ENCODE measurements around the gene B4GALNT3. TPM values are rescaled to one million over a fixed set of nuclear protein-coding genes. Genes with fewer than 3 reads are reported as not detected.

Gene B4GALNT3
- total RNA-seq, 1 experiment from 2014 or later: 23.3 TPM

DNA sequence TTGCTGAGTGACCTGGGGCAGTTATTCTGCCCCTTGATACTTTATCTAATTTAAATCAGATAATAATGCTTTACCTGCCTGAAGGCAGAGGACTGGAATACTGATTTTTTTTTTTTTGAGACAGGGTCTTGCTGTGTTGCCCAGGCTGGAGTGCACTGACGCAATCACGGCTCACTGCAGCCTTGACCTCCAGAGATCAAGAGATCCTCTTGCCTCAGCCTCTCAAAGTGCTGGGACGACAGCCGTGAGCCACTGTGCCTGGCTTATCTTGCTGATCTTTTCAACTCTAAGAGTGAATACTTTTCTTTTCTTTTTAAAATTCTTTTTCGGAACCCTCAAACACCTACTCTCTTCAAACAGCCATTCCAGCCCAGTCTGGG lies 699 bp upstream of the B4GALNT3 start:
- H4K91ac ChIP-seq (ENCODE audit: insufficient read length, low read depth, low read length): no peak overlapping the region
- no peak overlapping the region for H3K56ac ChIP-seq (ENCODE audit: insufficient read length, low read depth, low read length)
- H3K27me3 Mint-ChIP-seq (ENCODE audit: low read depth): peaks cover 48% of the 10 kb centered on the region
- H4K20me1 ChIP-seq (ENCODE audit: control insufficient read depth, insufficient read depth, insufficient read length): no peaks in the 10 kb centered on the region
- peaks cover 6% of the 10 kb centered on the region; the same call in 1 of the 2 replicates for H3K27me3 ChIP-seq (ENCODE audit: insufficient read depth, low read length)
- H2BK15ac ChIP-seq (ENCODE audit: low read depth, low read length): no peak overlapping the region
- no peaks in the 10 kb centered on the region for H3K9me3 ChIP-seq (ENCODE audit: control insufficient read depth, low read depth, low read length)
- H2AFZ ChIP-seq (ENCODE audit: low read length): no peak overlapping the region
- no peaks in the 10 kb centered on the region for H3K4me1 ChIP-seq (ENCODE audit: insufficient read depth, low read length)
- no peak overlapping the region for H4K5ac ChIP-seq (ENCODE audit: insufficient read length, low read depth, low read length)
- no peak overlapping the region for H2BK120ac ChIP-seq (ENCODE audit: low read depth, low read length, poor library complexity, severe bottlenecking)
- H3T11ph ChIP-seq (ENCODE audit: low read length): no peak overlapping the region
- no peak overlapping the region for H3K4ac ChIP-seq (ENCODE audit: low read depth, low read length)
- H3K23me2 ChIP-seq (ENCODE audit: insufficient read length, low read depth, low read length, poor library complexity, severe bottlenecking): peaks cover 12% of the 10 kb centered on the region
- TF ChIP-seq, protein P1, sequence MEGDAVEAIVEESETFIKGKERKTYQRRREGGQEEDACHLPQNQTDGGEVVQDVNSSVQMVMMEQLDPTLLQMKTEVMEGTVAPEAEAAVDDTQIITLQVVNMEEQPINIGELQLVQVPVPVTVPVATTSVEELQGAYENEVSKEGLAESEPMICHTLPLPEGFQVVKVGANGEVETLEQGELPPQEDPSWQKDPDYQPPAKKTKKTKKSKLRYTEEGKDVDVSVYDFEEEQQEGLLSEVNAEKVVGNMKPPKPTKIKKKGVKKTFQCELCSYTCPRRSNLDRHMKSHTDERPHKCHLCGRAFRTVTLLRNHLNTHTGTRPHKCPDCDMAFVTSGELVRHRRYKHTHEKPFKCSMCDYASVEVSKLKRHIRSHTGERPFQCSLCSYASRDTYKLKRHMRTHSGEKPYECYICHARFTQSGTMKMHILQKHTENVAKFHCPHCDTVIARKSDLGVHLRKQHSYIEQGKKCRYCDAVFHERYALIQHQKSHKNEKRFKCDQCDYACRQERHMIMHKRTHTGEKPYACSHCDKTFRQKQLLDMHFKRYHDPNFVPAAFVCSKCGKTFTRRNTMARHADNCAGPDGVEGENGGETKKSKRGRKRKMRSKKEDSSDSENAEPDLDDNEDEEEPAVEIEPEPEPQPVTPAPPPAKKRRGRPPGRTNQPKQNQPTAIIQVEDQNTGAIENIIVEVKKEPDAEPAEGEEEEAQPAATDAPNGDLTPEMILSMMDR (conservative IDR thresholded peaks at IDR 0.05): no peak
- H2AK5ac ChIP-seq (ENCODE audit: insufficient read length, low read length): no peak overlapping the region
- no peak overlapping the region for H2BK12ac ChIP-seq (ENCODE audit: insufficient read length, low read depth, low read length)
- peak overlapping the region; percentile 68 to 82 for H3K4me3 Mint-ChIP-seq
- no CpG with 5 or more reads among the region's 5 CpGs for WGBS (ENCODE audit: extremely low coverage, insufficient read length, low lambda C conversion rate)
- peaks cover 5 to 13% (median 7%) of the 10 kb centered on the region in 3 experiments; a peak in 4 of 7 replicates for H3K36me3 Mint-ChIP-seq (ENCODE audit: insufficient read depth in 1 of 3, low read depth in 3 of 3)
- H3K14ac ChIP-seq (ENCODE audit: insufficient read depth, low read length): no peak overlapping the region
- H3K79me1 ChIP-seq (ENCODE audit: insufficient read depth, low read depth, low read length, poor library complexity, severe bottlenecking): no peaks in the 10 kb centered on the region
- H3K9ac ChIP-seq (ENCODE audit: extremely low read depth, insufficient read length, low read length): no peak overlapping the region
- H3K4me1 Mint-ChIP-seq: peaks cover 25 to 34% of the 10 kb centered on the region in 2 experiments
- H3K27ac Mint-ChIP-seq: no peak overlapping the region
- no peak overlapping the region for H4K8ac ChIP-seq (replicated peaks; ENCODE audit: insufficient read length, low read depth, low read length)
- no peak overlapping the region for H3K27ac ChIP-seq (ENCODE audit: insufficient read length, low read depth, low read length)
- no peak overlapping the region for H3K23ac ChIP-seq (ENCODE audit: insufficient read length, low read depth, low read length)
- no peak overlapping the region for H3K18ac ChIP-seq (ENCODE audit: insufficient read length, low read depth, low read length)
- H3K79me2 ChIP-seq (ENCODE audit: insufficient read depth, low read length): no peaks in the 10 kb centered on the region
- peaks cover under 1 to 8% of the 10 kb centered on the region in 2 experiments; a peak in 2 of 5 replicates for H3K9me3 Mint-ChIP-seq
- DNase-seq: no peak
- H2BK20ac ChIP-seq (ENCODE audit: low read depth, low read length, poor library complexity, severe bottlenecking): no peak overlapping the region
- no peak overlapping the region for H2BK5ac ChIP-seq (ENCODE audit: insufficient read length, low read length)
- peak overlapping the region; percentile 80 for H3K4me2 ChIP-seq (ENCODE audit: insufficient read depth, insufficient read length, low read length)

Measured in H9 (cell line).